Hepatocyte (in vitro differentiated cells): ENCODE results near the gene NUFIP1.

Experiments used
- CTCF ChIP-seq: fragments of 200-600 bp; sonication (generic); IDR thresholded peaks from 2 replicates; pipeline ENCODE4 v1.5.1; 2016; ENCODE audit warnings: antibody characterized with exemption, mild to moderate bottlenecking; ENCODE audit not compliant: poor library complexity
- EZH2 ChIP-seq: fragments of 200-600 bp; sonication (generic); IDR thresholded peaks from 2 replicates; pipeline ENCODE4 v1.6.1; 2016; ENCODE audit warnings: antibody characterized with exemption, mild to moderate bottlenecking, borderline replicate concordance

GRCh38 chr13:44899967-44900366, 89.3 kb downstream of the NUFIP1 start:
- no peak for TF ChIP-seq CTCF
- TF ChIP-seq EZH2: no peak
